PC-3 (cell line): ENCODE results near the gene SLC35E4.

Experiments used
- EZH2 ChIP-seq: fragments of 300-600 bp; sonication (generic); IDR thresholded peaks from one replicate; pipeline ENCODE4 v1.6.1; 2017; ENCODE audit warnings: antibody characterized with exemption, mild to moderate bottlenecking, low read length; ENCODE audit not compliant: unreplicated experiment
- EZH2phosphoT487 ChIP-seq: fragments of 300-600 bp; sonication (generic); IDR thresholded peaks from 2 replicates; pipeline ENCODE4 v1.6.1; 2018; ENCODE audit warnings: mild to moderate bottlenecking, antibody characterized with exemption, low read length, borderline replicate concordance
- TF ChIP-seq, protein P1 (sequence below): fragments of 300-600 bp; sonication (generic); conservative IDR thresholded peaks from 2 replicates; pipeline ENCODE4 v1.5.1; 2017; ENCODE audit warnings: antibody characterized with exemption, low read depth, mild to moderate bottlenecking, low read length

DNA sequence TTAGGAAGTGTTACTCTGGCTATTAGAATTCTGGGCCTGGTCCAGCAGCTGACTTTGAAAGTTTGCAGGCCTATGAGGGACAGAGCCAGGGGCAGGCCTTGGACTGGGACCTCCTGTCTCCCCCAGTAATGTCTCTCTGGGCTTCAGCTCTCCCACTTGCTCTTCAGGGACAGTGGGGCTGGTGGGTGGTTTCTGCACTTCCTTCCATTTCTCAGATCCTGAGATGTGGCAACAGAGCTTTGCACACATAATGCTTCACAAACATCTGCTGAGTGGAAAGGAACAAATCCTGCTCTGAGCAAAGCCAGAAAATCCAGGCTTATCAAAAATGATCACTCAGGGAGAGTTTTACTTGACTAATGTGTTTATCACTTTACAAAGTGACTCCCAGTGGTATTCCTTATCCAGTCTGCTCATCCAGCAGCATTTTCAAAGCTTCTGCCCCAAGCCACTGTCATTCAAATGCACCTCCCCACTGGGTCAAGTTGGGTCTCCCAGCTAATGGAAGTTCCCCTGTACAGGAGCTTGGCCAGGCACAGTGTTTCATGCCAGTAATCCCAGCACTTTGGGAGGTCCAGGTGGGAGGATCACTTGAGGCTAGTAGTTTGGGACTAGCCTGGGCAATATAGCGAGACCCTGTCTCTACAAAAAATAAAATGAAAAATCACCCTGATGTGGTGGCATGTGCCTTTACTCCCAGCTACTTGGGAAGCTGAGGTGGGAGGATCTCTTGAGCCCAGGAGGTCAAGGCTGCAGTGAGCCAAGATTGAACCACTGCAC, 45.6 kb downstream of the SLC35E4 start:
- TF ChIP-seq, protein P1, sequence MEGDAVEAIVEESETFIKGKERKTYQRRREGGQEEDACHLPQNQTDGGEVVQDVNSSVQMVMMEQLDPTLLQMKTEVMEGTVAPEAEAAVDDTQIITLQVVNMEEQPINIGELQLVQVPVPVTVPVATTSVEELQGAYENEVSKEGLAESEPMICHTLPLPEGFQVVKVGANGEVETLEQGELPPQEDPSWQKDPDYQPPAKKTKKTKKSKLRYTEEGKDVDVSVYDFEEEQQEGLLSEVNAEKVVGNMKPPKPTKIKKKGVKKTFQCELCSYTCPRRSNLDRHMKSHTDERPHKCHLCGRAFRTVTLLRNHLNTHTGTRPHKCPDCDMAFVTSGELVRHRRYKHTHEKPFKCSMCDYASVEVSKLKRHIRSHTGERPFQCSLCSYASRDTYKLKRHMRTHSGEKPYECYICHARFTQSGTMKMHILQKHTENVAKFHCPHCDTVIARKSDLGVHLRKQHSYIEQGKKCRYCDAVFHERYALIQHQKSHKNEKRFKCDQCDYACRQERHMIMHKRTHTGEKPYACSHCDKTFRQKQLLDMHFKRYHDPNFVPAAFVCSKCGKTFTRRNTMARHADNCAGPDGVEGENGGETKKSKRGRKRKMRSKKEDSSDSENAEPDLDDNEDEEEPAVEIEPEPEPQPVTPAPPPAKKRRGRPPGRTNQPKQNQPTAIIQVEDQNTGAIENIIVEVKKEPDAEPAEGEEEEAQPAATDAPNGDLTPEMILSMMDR: no peak
- TF ChIP-seq EZH2phosphoT487 (no peak), EZH2 (no peak)
